ENCODE results near the gene SLC43A1.

Gene SLC43A1

GRCh38 chr11:57469268-57469667, 46.2 kb downstream of the SLC43A1 start:
- no peaks in the 10 kb centered on the region for H3K9me3 ChIP-seq (ENCODE audit: severe bottlenecking)
- H3K27me3 ChIP-seq (ENCODE audit: insufficient read depth, poor library complexity, severe bottlenecking) = no peaks in the 10 kb centered on the region
- DNase-seq (ENCODE audit: low spot score) (no peak), ATAC-seq (ENCODE audit: low read depth) (no peak)
- no peak overlapping the region for H3K27ac ChIP-seq (ENCODE audit: poor library complexity, severe bottlenecking)
- H3K4me3 ChIP-seq (ENCODE audit: severe bottlenecking) = no peak overlapping the region
- TF ChIP-seq, protein P1, sequence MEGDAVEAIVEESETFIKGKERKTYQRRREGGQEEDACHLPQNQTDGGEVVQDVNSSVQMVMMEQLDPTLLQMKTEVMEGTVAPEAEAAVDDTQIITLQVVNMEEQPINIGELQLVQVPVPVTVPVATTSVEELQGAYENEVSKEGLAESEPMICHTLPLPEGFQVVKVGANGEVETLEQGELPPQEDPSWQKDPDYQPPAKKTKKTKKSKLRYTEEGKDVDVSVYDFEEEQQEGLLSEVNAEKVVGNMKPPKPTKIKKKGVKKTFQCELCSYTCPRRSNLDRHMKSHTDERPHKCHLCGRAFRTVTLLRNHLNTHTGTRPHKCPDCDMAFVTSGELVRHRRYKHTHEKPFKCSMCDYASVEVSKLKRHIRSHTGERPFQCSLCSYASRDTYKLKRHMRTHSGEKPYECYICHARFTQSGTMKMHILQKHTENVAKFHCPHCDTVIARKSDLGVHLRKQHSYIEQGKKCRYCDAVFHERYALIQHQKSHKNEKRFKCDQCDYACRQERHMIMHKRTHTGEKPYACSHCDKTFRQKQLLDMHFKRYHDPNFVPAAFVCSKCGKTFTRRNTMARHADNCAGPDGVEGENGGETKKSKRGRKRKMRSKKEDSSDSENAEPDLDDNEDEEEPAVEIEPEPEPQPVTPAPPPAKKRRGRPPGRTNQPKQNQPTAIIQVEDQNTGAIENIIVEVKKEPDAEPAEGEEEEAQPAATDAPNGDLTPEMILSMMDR (IDR thresholded peaks at IDR 0.05; ENCODE audit: poor library complexity, severe bottlenecking) = no peak
- H3K4me1 ChIP-seq (ENCODE audit: insufficient read depth, poor library complexity, severe bottlenecking) = no peaks in the 10 kb centered on the region
- H3K36me3 ChIP-seq (ENCODE audit: low read depth) = no peaks in the 10 kb centered on the region

- no peak for DNase-seq (ENCODE audit: low spot score)
- H3K9me3 ChIP-seq (ENCODE audit: severe bottlenecking) = no peaks in the 10 kb centered on the region
- TF ChIP-seq, protein P1 (IDR thresholded peaks at IDR 0.05; ENCODE audit: poor library complexity, severe bottlenecking) = no peak
- H3K4me3 ChIP-seq (ENCODE audit: severe bottlenecking) = no peak overlapping the region
- no peak overlapping the region for H3K27ac ChIP-seq (ENCODE audit: poor library complexity, severe bottlenecking)
- ATAC-seq (ENCODE audit: low read depth) = no peak
- H3K36me3 ChIP-seq (ENCODE audit: low read depth) = no peaks in the 10 kb centered on the region
- H3K4me1 ChIP-seq (ENCODE audit: insufficient read depth, poor library complexity, severe bottlenecking) = no peaks in the 10 kb centered on the region
- H3K27me3 ChIP-seq (ENCODE audit: insufficient read depth, poor library complexity, severe bottlenecking) = no peaks in the 10 kb centered on the region
Observed at GRCh38 chr11:57468276-57468675, 47.2 kb downstream of the SLC43A1 start.

DNA sequence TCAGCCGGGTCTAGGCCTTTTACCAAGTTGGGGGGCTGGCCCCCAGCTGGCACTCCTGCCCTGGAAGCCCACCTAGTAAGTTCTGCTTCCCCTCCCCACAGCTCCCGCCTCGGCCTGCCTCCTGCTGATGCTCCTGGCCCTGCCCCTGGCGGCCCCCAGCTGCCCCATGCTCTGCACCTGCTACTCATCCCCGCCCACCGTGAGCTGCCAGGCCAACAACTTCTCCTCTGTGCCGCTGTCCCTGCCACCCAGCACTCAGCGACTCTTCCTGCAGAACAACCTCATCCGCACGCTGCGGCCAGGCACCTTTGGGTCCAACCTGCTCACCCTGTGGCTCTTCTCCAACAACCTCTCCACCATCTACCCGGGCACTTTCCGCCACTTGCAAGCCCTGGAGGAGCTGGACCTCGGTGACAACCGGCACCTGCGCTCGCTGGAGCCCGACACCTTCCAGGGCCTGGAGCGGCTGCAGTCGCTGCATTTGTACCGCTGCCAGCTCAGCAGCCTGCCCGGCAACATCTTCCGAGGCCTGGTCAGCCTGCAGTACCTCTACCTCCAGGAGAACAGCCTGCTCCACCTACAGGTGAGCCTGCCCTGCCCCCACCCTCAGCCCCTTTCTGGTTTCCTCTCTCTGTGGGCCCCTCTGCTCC, 47.9 kb downstream of the SLC43A1 start:
- no peak overlapping the region for H3K27ac ChIP-seq (ENCODE audit: poor library complexity, severe bottlenecking)
- no peaks in the 10 kb centered on the region for H3K9me3 ChIP-seq (ENCODE audit: severe bottlenecking)
- no peak for ATAC-seq (ENCODE audit: low read depth)
- no peaks in the 10 kb centered on the region for H3K27me3 ChIP-seq (ENCODE audit: insufficient read depth, poor library complexity, severe bottlenecking)
- no peak overlapping the region for H3K4me3 ChIP-seq (ENCODE audit: severe bottlenecking)
- TF ChIP-seq, protein P1 (IDR thresholded peaks at IDR 0.05; ENCODE audit: poor library complexity, severe bottlenecking) = no peak
- no peak for DNase-seq (ENCODE audit: low spot score)
- H3K36me3 ChIP-seq (ENCODE audit: low read depth) = no peaks in the 10 kb centered on the region
- H3K4me1 ChIP-seq (ENCODE audit: insufficient read depth, poor library complexity, severe bottlenecking) = no peaks in the 10 kb centered on the region

DNA sequence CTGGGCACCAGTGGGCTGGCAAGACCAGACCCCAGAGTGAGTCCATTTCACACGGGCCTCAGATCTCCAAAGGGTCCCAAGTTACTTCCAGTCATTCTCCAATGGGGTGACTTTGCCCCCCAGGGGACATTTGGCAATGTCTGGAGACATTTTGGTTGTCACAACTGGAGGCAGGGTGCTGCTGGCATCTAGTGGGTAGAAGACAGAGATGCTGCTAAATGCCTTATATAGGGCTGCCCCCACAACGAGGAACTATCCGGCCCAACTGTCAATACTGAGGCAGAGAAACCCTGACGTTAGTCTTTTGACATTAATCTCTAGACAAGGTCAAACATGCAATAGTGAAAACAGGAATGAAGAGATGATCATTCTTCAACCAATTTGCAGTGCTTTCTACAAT, 48.8 kb downstream of the SLC43A1 start:
- TF ChIP-seq, protein P1 (IDR thresholded peaks at IDR 0.05; ENCODE audit: poor library complexity, severe bottlenecking) = no peak
- Histone ChIP-seq H3K36me3 (ENCODE audit: low read depth) (no peaks in the 10 kb centered on the region), H3K9me3 (ENCODE audit: severe bottlenecking) (no peaks in the 10 kb centered on the region), H3K27me3 (ENCODE audit: insufficient read depth, poor library complexity, severe bottlenecking) (peaks cover 3% of the 10 kb centered on the region), H3K4me3 (ENCODE audit: severe bottlenecking) (no peak overlapping the region), H3K27ac (ENCODE audit: poor library complexity, severe bottlenecking) (no peak overlapping the region), H3K4me1 (ENCODE audit: insufficient read depth, poor library complexity, severe bottlenecking) (no peaks in the 10 kb centered on the region)
- no peak for ATAC-seq (ENCODE audit: low read depth)
- no peak for DNase-seq (ENCODE audit: low spot score)

GRCh38 chr11:57464539-57465181, 50.8 kb downstream of the SLC43A1 start:
- Histone ChIP-seq H3K27me3 (ENCODE audit: insufficient read depth, poor library complexity, severe bottlenecking) (peaks cover 16% of the 10 kb centered on the region), H3K9me3 (ENCODE audit: severe bottlenecking) (no peaks in the 10 kb centered on the region)
- no peak for ATAC-seq (ENCODE audit: low read depth)

More at GRCh38 chr11:57464539-57465181, 50.8 kb downstream of the SLC43A1 start:
- H3K27ac ChIP-seq (ENCODE audit: poor library complexity, severe bottlenecking) = no peak overlapping the region
- TF ChIP-seq, protein P1 (IDR thresholded peaks at IDR 0.05; ENCODE audit: poor library complexity, severe bottlenecking) = no peak
- no peaks in the 10 kb centered on the region for H3K4me1 ChIP-seq (ENCODE audit: insufficient read depth, poor library complexity, severe bottlenecking)
- no peaks in the 10 kb centered on the region for H3K36me3 ChIP-seq (ENCODE audit: low read depth)
- H3K4me3 ChIP-seq (ENCODE audit: severe bottlenecking) = no peak overlapping the region
- no peak for DNase-seq (ENCODE audit: low spot score)
